HG02678 (cell line): ENCODE data around the gene PRDX3.

Experiments used
- ATAC-seq: cut with Tn5 transposase; IDR thresholded peaks from one replicate; pipeline ENCODE4 v1.9.1; 2021; ENCODE audit warnings: mild to moderate bottlenecking, moderate library complexity; ENCODE audit not compliant: unreplicated experiment

PRDX3 gene

GRCh38 chr10:119178372-119179119, at the start of gene PRDX3:
TSS of gene PRDX3 (minus strand) at chr10:119178812. CDS start at chr10:119178790, 22 bp downstream.
- ATAC-seq, result peak; percentile 91

GRCh38 chr10:119227825-119228224, 49.2 kb upstream of the PRDX3 start:
- ATAC-seq, result no peak

GRCh38 chr10:119225083-119225658, 46.6 kb upstream of the PRDX3 start:
- no peak for ATAC-seq

- no peak for ATAC-seq
Observed at GRCh38 chr10:119222966-119223386, 44.4 kb upstream of the PRDX3 start.

- no peak for ATAC-seq
Observed at GRCh38 chr10:119222537-119222936, 43.9 kb upstream of the PRDX3 start.

GRCh38 chr10:119221666-119222065, 43.1 kb upstream of the PRDX3 start:
- ATAC-seq, result no peak

GRCh38 chr10:119221201-119221600, 42.6 kb upstream of the PRDX3 start:
- ATAC-seq, result no peak

- no peak for ATAC-seq
Observed at GRCh38 chr10:119219871-119220270, 41.3 kb upstream of the PRDX3 start.

GRCh38 chr10:119217991-119218490, 39.4 kb upstream of the PRDX3 start:
- no peak for ATAC-seq

GRCh38 chr10:119217401-119217800, 38.8 kb upstream of the PRDX3 start:
- no peak for ATAC-seq

GRCh38 chr10:119216127-119216526, 37.5 kb upstream of the PRDX3 start:
- no peak for ATAC-seq

GRCh38 chr10:119215371-119215770, 36.8 kb upstream of the PRDX3 start:
- no peak for ATAC-seq

GRCh38 chr10:119211625-119212441, 33.2 kb upstream of the PRDX3 start:
- no peak for ATAC-seq

GRCh38 chr10:119211176-119211575, 32.6 kb upstream of the PRDX3 start:
- ATAC-seq, result no peak

GRCh38 chr10:119210633-119211032, 32.0 kb upstream of the PRDX3 start:
- ATAC-seq, result no peak

GRCh38 chr10:119209736-119210355, 31.2 kb upstream of the PRDX3 start:
- ATAC-seq, result no peak

- no peak for ATAC-seq
Observed at GRCh38 chr10:119209035-119209735, 30.6 kb upstream of the PRDX3 start.

GRCh38 chr10:119208553-119208940, 29.9 kb upstream of the PRDX3 start:
- ATAC-seq, result no peak

- peak; percentile 0 for ATAC-seq
Observed at GRCh38 chr10:119207713-119208552, 29.3 kb upstream of the PRDX3 start.

GRCh38 chr10:119207366-119207666, 28.7 kb upstream of the PRDX3 start, which contains the start of gene GRK5:
TSS of gene GRK5 (plus strand) at chr10:119207571. CDS start at chr10:119207918, 347 bp downstream.
- ATAC-seq, result peak; percentile 73
